ENCODE data around the gene SH3PXD2A. TPM values are rescaled to one million over a fixed set of nuclear protein-coding genes. Genes with fewer than 3 reads are reported as not detected.

The SH3PXD2A gene
- total RNA-seq, 5 donors from 2014 or later (not counting 1 experiment from before 2014, with no cell fraction given): 5.8 to 11.8 (median 9.8) TPM

GRCh38 chr10:103888113-103888841 is 32.9 kb upstream of the SH3PXD2A start:
- H3K36me3 Mint-ChIP-seq: peaks cover 50% of the 10 kb centered on the region
- no peak overlapping the region for H3K27ac ChIP-seq (ENCODE audit: low read length)
- WGBS (ENCODE audit: insufficient coverage): no CpG with 5 or more reads among the region's 6 CpGs

GRCh38 chr10:103885617-103886016 is 30.2 kb upstream of the SH3PXD2A start:
- no peaks in the 10 kb centered on the region for H3K9me3 ChIP-seq
- Mint-ChIP-seq H3K4me3 (no peak overlapping the region), H3K27ac (no peak overlapping the region), H3K9me3 (no peaks in the 10 kb centered on the region), H3K4me1 (peaks cover 23 to 26% (median 24%) of the 10 kb centered on the region in 3 donors), H3K27me3 (no peaks in the 10 kb centered on the region), H3K36me3 (peaks cover 63% of the 10 kb centered on the region)
- WGBS (ENCODE audit: insufficient coverage): no CpG with 5 or more reads among the region's 6 CpGs
- H3K27ac ChIP-seq (ENCODE audit: low read length): no peak overlapping the region
- no peak for ATAC-seq (replicated peaks in 1 of 4)
- no peak overlapping the region for H3K4me3 ChIP-seq (ENCODE audit: control insufficient read depth in 1 of 2, extremely low read depth in 1 of 2, low read length in 1 of 2)
- H3K36me3 ChIP-seq (ENCODE audit: control insufficient read depth in 2 of 2, extremely low read depth in 1 of 2, insufficient read depth in 1 of 2, low read length in 1 of 2): peaks cover under 1 to 88% of the 10 kb centered on the region in 2 donors
- no peaks in the 10 kb centered on the region for H3K27me3 ChIP-seq (replicated peaks in 1 of 2; ENCODE audit: control insufficient read depth in 2 of 2, extremely low read depth in 1 of 2, insufficient read depth in 2 of 2, low read length in 1 of 2)
- CTCF ChIA-PET: interaction anchor here (0.9 to 2.0 kb wide), 3 partner anchors 16 to 325 kb away, joined by 4 to 5 read pairs (median 5); no protein-coding TSS in a partner anchor
- peaks cover 2 to 11% of the 10 kb centered on the region in 2 experiments for H3K4me1 ChIP-seq (ENCODE audit: control insufficient read depth in 1 of 2, extremely low read depth in 1 of 2, insufficient read depth in 2 of 2, low read length in 2 of 2)
- POLR2A ChIA-PET: interaction anchor here in 1 of 2 donors (0.6 kb wide), 1 partner anchor 22 kb away, joined by 6 read pairs; no protein-coding TSS in a partner anchor
- no peak for DNase-seq

More at GRCh38 chr10:103888113-103888841, 32.9 kb upstream of the SH3PXD2A start:
- ChIA-PET CTCF (interaction anchor here (0.6 to 1.7 kb wide), 46 partner anchors 11 to 450 kb away, joined by 3 to 15 read pairs (median 4); partner anchors contain the start of genes SFR1 (in 2 of the 2), ITPRIP (in 1 of the 2) and STN1 (in 1 of the 2)), POLR2A (interaction anchor here (0.6 to 1.2 kb wide), 3 partner anchors 33 to 349 kb away, joined by 3 to 5 read pairs (median 3); no protein-coding TSS in a partner anchor)
- no peaks in the 10 kb centered on the region for H3K9me3 ChIP-seq
- H3K4me3 Mint-ChIP-seq: no peak overlapping the region
- ATAC-seq (replicated peaks in 1 of 4) (peak; percentile 74 to 82 (median 80)), DNase-seq (peak in 3 of 35 experiments; percentile 10 to 74 (median 25))
- H3K4me3 ChIP-seq (ENCODE audit: control insufficient read depth in 1 of 2, extremely low read depth in 1 of 2, low read length in 1 of 2): no peak overlapping the region
- peaks cover 0 to 85% of the 10 kb centered on the region in 2 donors for H3K36me3 ChIP-seq (ENCODE audit: control insufficient read depth in 2 of 2, extremely low read depth in 1 of 2, insufficient read depth in 1 of 2, low read length in 1 of 2)
- H3K27me3 ChIP-seq (replicated peaks in 1 of 2; ENCODE audit: control insufficient read depth in 2 of 2, extremely low read depth in 1 of 2, insufficient read depth in 2 of 2, low read length in 1 of 2): no peaks in the 10 kb centered on the region
- H3K27ac Mint-ChIP-seq: peak overlapping the region; percentile 82 to 91
- H3K9me3 Mint-ChIP-seq: no peaks in the 10 kb centered on the region
- H3K27me3 Mint-ChIP-seq: no peaks in the 10 kb centered on the region
- peaks cover 2 to 12% of the 10 kb centered on the region in 2 experiments for H3K4me1 ChIP-seq (ENCODE audit: control insufficient read depth in 1 of 2, extremely low read depth in 1 of 2, insufficient read depth in 2 of 2, low read length in 2 of 2)
- peaks cover 24 to 39% (median 25%) of the 10 kb centered on the region in 3 donors for H3K4me1 Mint-ChIP-seq

GRCh38 chr10:103884681-103885139 is 29.3 kb upstream of the SH3PXD2A start:
- H3K27ac ChIP-seq (ENCODE audit: low read length): no peak overlapping the region
- peaks cover 2 to 88% of the 10 kb centered on the region in 2 donors for H3K36me3 ChIP-seq (ENCODE audit: control insufficient read depth in 2 of 2, extremely low read depth in 1 of 2, insufficient read depth in 1 of 2, low read length in 1 of 2)
- ChIA-PET POLR2A (interaction anchor here in 1 of 2 donors (0.7 kb wide), 1 partner anchor 126 kb away, joined by 3 read pairs; no protein-coding TSS in a partner anchor), CTCF (interaction anchor here (0.6 to 2.0 kb wide), 5 partner anchors 10 to 326 kb away, joined by 3 to 5 read pairs (median 3); no protein-coding TSS in a partner anchor)
- Mint-ChIP-seq H3K4me1 (peaks cover 13 to 17% (median 16%) of the 10 kb centered on the region in 3 donors), H3K9me3 (no peaks in the 10 kb centered on the region), H3K36me3 (peaks cover 66% of the 10 kb centered on the region), H3K4me3 (no peak overlapping the region), H3K27ac (no peak overlapping the region), H3K27me3 (no peaks in the 10 kb centered on the region)
- DNase-seq (peak in 3 of 35 experiments; percentile 12 to 51 (median 17)), ATAC-seq (replicated peaks in 1 of 4) (peak in 2 of 4 experiments; percentile 28 to 43)
- H3K9me3 ChIP-seq: no peaks in the 10 kb centered on the region
- H3K4me3 ChIP-seq (ENCODE audit: control insufficient read depth in 1 of 2, extremely low read depth in 1 of 2, low read length in 1 of 2): no peak overlapping the region
- WGBS (ENCODE audit: insufficient coverage): 56% methylated on average over 2 of the region's 3 CpGs
- H3K4me1 ChIP-seq (ENCODE audit: control insufficient read depth in 1 of 2, extremely low read depth in 1 of 2, insufficient read depth in 2 of 2, low read length in 2 of 2): peaks cover 2 to 8% of the 10 kb centered on the region in 2 experiments
- H3K27me3 ChIP-seq (replicated peaks in 1 of 2; ENCODE audit: control insufficient read depth in 2 of 2, extremely low read depth in 1 of 2, insufficient read depth in 2 of 2, low read length in 1 of 2): no peaks in the 10 kb centered on the region

- H3K4me3 Mint-ChIP-seq: no peak overlapping the region
- CTCF ChIA-PET: no interaction called here
Measured at GRCh38 chr10:103882285-103883007, 27.1 kb upstream of the SH3PXD2A start.

GRCh38 chr10:103881416-103882284 is 26.3 kb upstream of the SH3PXD2A start:
- Mint-ChIP-seq H3K36me3 (peaks cover 66% of the 10 kb centered on the region), H3K4me3 (no peak overlapping the region), H3K9me3 (no peaks in the 10 kb centered on the region), H3K27ac (no peak overlapping the region), H3K27me3 (no peaks in the 10 kb centered on the region), H3K4me1 (peaks cover 0 to 2% (median 0%) of the 10 kb centered on the region in 3 donors)
- ChIA-PET CTCF (interaction anchor here in 1 of 2 donors (1.0 kb wide), 1 partner anchor 8 kb away, joined by 3 read pairs; no protein-coding TSS in a partner anchor), POLR2A (interaction anchor here in 1 of 2 donors (0.6 kb wide), 1 partner anchor 11 kb away, joined by 3 read pairs; no protein-coding TSS in a partner anchor)
- no peaks in the 10 kb centered on the region for H3K9me3 ChIP-seq
- 94% methylated on average over 14 of the region's 15 CpGs for WGBS (ENCODE audit: insufficient coverage)
- H3K4me1 ChIP-seq (ENCODE audit: control insufficient read depth in 1 of 2, extremely low read depth in 1 of 2, insufficient read depth in 2 of 2, low read length in 2 of 2): peaks cover 0 to 3% of the 10 kb centered on the region in 2 experiments
- DNase-seq (no peak), ATAC-seq (replicated peaks in 1 of 4) (no peak)
- peaks cover 11 to 95% of the 10 kb centered on the region in 2 donors for H3K36me3 ChIP-seq (ENCODE audit: control insufficient read depth in 2 of 2, extremely low read depth in 1 of 2, insufficient read depth in 1 of 2, low read length in 1 of 2)
- H3K27ac ChIP-seq (ENCODE audit: low read length): no peak overlapping the region
- H3K4me3 ChIP-seq (ENCODE audit: control insufficient read depth in 1 of 2, extremely low read depth in 1 of 2, low read length in 1 of 2): no peak overlapping the region
- no peaks in the 10 kb centered on the region for H3K27me3 ChIP-seq (replicated peaks in 1 of 2; ENCODE audit: control insufficient read depth in 2 of 2, extremely low read depth in 1 of 2, insufficient read depth in 2 of 2, low read length in 1 of 2)

More at GRCh38 chr10:103882285-103883007, 27.1 kb upstream of the SH3PXD2A start:
- no peak overlapping the region for H3K27ac ChIP-seq (ENCODE audit: low read length)
- H3K27ac Mint-ChIP-seq: no peak overlapping the region
- H3K27me3 ChIP-seq (replicated peaks in 1 of 2; ENCODE audit: control insufficient read depth in 2 of 2, extremely low read depth in 1 of 2, insufficient read depth in 2 of 2, low read length in 1 of 2): no peaks in the 10 kb centered on the region
- H3K4me1 ChIP-seq (ENCODE audit: control insufficient read depth in 1 of 2, extremely low read depth in 1 of 2, insufficient read depth in 2 of 2, low read length in 2 of 2): peaks cover 0 to 3% of the 10 kb centered on the region in 2 experiments
- H3K9me3 Mint-ChIP-seq: no peaks in the 10 kb centered on the region
- peaks cover 0 to 2% (median 0%) of the 10 kb centered on the region in 3 donors for H3K4me1 Mint-ChIP-seq
- peaks cover 70% of the 10 kb centered on the region for H3K36me3 Mint-ChIP-seq
- H3K9me3 ChIP-seq: no peaks in the 10 kb centered on the region
- H3K4me3 ChIP-seq (ENCODE audit: control insufficient read depth in 1 of 2, extremely low read depth in 1 of 2, low read length in 1 of 2): no peak overlapping the region
- POLR2A ChIA-PET: no interaction called here
- 100% methylated on average over 6 of the region's 8 CpGs for WGBS (ENCODE audit: insufficient coverage)
- DNase-seq (no peak), ATAC-seq (replicated peaks in 1 of 4) (no peak)
- peaks cover 11 to 95% of the 10 kb centered on the region in 2 donors for H3K36me3 ChIP-seq (ENCODE audit: control insufficient read depth in 2 of 2, extremely low read depth in 1 of 2, insufficient read depth in 1 of 2, low read length in 1 of 2)
- no peaks in the 10 kb centered on the region for H3K27me3 Mint-ChIP-seq

All from T-cell (primary cell).